HCT116 (cell line): Measurements from ENCODE around the gene DPEP3.

Experiments
- CEBPB ChIP-seq: IDR thresholded peaks from 2 replicates; pipeline ENCODE4 v1.6.1; 2012; ENCODE audit warnings: low read depth
- CTCF ChIP-seq, 3 experiments: fragments of 200-600 bp in 1 of 3; sonication (generic) in 1 of 3; IDR thresholded peaks in 2 of 3; conservative IDR thresholded peaks in 1 of 3; 2 replicates each; pipeline ENCODE4 v1.5.1; 2012 to 2017; ENCODE audit warnings: low read depth in 2 of 3, low read length in 2 of 3, antibody characterized with exemption in 1 of 3, borderline replicate concordance in 1 of 3, control low read depth in 1 of 3, mild to moderate bottlenecking in 1 of 3, mixed read lengths in 1 of 3, mixed run types in 1 of 3, moderate library complexity in 1 of 3; ENCODE audit not compliant: insufficient read depth in 1 of 3
- FOSL1 ChIP-seq: IDR thresholded peaks from 2 replicates; pipeline ENCODE4 v1.6.1; 2012; ENCODE audit warnings: low read depth
- JUND ChIP-seq: IDR thresholded peaks from 2 replicates; pipeline ENCODE4 v1.6.1; 2012
- POLR2A ChIP-seq: IDR thresholded peaks from 2 replicates; pipeline ENCODE4 v1.7.0; 2011; ENCODE audit warnings: borderline replicate concordance; ENCODE audit not compliant: insufficient read depth, insufficient read length; ENCODE audit errors: extremely low read depth
- POLR2AphosphoS5 ChIP-seq: IDR thresholded peaks from 2 replicates; pipeline ENCODE4 v1.6.1; 2011; ENCODE audit warnings: mild to moderate bottlenecking, low read depth, low read length, moderate library complexity
- RAD21 ChIP-seq: IDR thresholded peaks from 2 replicates; pipeline ENCODE4 v1.6.1; 2012; ENCODE audit warnings: low read depth, mild to moderate bottlenecking
- YY1 ChIP-seq: IDR thresholded peaks from 2 replicates; pipeline ENCODE4 v1.6.1; 2011; ENCODE audit warnings: low read length, low read depth, moderate library complexity, mild to moderate bottlenecking; ENCODE audit not compliant: insufficient replicate concordance; ENCODE audit errors: extremely low read depth
- ZBTB33 ChIP-seq: IDR thresholded peaks from 2 replicates; pipeline ENCODE4 v1.6.1; 2011; ENCODE audit warnings: mild to moderate bottlenecking, low read length, moderate library complexity; ENCODE audit not compliant: insufficient replicate concordance; ENCODE audit errors: extremely low read depth

GRCh38 chr16:67977005-67977404, 3.3 kb downstream of the DPEP3 start:
- TF ChIP-seq JUND (no peak), POLR2AphosphoS5 (no peak), CTCF (IDR thresholded peaks at IDR 0.05 in 2 of 3, conservative IDR thresholded peaks at IDR 0.05 in 1 of 3; ENCODE audit: borderline replicate concordance in 1 of 3, insufficient read depth in 1 of 3, low read depth in 2 of 3, low read length in 2 of 3) (no peak), ZBTB33 (no peak), RAD21 (no peak), CEBPB (no peak), YY1 (no peak), POLR2A (no peak), FOSL1 (no peak)
